UCSD-AML1 (cell line): Measurements from ENCODE around the gene KRI1.
"Not testable (repeated sequence)": the region's sequence is repeated elsewhere in the genome, so short reads cannot be mapped to it uniquely, and the experiment has no call there.

Experiments
- DNase-seq: peaks from one replicate; lab custom pipeline; 2025; ENCODE audit not compliant: unreplicated experiment; lab: John Stamatoyannopoulos, UW

KRI1 gene

DNA sequence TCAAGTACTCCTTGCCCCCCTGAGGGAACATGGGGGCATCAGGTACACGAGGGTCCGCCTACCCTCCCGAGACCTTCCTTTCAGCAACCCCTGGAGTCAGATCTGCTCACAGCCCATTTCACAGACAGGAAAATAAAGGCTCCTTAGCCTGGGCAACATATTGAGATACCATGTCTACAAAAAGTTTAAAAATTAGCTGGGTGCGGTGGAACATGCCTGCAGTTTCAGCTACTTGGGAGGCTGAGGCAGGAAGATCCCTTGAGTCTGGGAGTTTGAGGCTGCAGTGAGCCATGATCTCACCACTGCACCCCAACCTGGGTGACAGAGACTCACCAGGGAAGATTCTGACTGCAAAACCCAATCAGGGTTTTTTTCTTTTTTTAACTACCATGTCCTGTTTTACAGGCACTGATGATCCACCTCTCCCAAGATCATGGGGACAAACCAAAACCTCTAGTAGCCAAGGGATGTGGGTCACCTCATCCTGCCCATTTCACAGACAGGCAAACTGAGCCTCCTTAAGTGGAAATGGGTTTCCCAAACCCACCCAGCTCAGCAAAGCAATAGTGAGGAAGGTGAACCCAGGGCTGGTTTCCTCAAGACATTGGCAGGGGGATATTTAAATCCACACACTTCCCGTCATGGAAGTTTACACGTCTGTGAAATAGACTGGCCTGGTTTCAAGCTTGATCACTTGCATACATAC lies 9.4 kb upstream of the KRI1 start:
- no peak for DNase-seq

DNA sequence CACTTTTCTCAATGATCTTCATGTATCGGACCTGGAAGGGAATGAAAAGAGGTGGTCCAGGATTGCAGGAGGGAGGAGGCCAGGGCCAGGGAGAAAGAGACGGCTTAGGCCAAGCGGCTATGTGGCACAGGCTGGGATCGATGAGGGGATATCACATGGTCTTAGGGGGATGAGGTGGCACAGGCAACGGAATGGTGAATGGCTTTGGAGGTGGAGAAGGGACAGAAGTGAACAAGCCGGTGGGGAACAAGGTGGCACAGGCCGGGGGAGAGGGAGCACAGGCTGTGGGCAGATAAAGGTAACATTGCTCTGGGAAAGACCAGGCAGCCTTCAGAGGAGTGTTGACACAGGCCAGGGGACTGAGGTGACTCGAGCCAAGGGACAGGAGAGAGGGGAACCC lies 8.7 kb upstream of the KRI1 start:
- no peak for DNase-seq

DNA sequence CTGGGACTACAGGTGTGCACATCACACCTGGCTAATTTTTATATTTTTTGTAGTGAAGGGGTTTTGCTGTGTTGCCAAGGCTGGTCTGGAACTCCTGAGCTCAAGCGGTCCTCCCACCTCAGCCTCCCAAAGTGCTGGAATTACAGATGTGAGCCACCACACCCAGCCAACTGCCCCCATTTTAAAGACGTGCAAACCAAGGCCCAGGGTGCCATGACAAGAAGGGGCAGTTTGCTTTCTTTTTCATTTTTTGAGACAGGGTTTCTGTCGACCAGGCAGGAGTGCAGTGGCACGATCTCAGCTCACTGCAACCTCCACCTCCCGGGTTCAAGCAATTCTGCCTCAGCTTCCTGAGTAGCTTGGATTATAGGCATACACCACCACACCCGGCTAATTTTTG lies 8.0 kb upstream of the KRI1 start:
- DNase-seq: not testable (repeated sequence)

DNA sequence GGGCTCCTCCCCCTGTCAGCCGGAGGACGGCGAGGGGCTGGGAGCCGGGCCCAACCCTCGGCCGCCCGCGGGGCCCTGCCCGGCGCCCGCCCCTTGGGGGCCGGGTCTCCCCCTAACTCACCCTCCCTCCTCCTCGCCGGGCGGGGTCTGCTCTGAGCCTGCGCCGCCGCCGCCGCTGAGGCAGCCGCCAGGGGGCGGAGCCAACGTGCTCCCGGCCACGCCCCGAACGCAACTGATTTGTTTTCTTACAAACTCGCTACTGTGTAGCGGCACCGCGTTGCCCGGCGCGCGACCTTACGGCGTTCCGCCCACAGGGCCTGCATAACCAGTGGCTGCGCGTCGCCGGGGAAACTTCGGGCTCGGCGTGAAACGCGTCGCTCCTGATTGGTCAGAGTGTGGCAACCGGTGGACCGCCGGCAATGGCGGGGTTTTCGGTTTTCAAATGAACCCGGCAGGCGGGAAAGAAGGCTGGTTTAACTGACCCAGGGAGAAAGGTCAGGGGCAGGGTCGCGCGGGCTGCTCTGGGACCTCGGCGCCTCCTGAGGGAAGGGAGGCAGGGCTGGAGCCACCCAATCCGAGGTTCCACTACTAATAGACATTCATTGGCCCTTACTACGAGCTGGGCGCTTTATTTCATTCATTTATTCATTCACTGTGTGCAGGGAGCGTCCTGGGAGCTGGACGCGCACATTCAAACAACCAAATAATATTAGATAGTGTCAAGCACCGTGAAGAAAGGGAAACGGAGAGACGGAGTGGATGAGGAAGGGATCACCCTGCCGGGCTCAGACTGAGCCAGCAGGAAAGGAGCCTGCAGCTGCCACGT lies 3.2 kb upstream of the KRI1 start, which contains the start of gene CDKN2D:
CDKN2D (minus strand) TSS at position 154 of the 826 bp plus-strand sequence. CDS start 326 bp downstream, outside the sequence.
- DNase-seq: peak; percentile 100

DNA sequence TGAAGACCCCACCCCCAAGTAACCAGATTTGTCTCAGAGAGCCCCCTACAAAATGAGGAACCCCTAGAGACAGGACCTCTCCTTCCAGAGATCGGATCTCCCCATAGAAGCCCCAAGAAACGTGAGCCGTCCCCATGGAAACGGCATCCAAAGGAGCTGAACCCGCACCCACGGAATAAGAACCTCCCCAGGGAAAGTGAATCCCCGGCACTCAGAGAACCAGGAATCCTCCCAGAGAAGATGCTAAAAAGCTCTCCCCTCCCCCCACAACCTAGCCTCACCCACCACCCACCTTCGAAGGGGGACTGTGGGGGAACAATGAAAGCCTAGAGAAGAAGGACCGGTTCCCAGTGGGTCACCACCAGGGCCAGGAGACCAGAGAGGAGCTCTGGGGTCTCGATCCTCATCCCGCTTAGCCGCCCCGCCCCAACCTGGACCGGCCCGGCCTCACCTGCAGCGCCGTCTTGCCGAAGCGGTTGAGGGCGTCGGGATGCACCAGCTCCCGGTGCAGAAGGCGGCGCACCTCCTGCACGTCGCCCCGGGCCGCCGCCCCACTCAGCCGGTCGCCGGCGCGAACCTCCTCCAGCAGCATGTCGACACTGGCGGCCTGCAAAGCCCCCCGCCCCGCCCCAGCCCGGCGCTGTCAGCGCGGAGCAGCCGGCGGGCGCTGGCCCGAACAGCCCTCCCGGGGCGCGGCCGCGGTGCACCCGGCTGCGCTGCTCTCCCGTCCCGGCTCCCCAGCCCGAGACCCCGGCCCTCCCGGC lies 2.4 kb upstream of the KRI1 start:
- DNase-seq: no peak

DNA sequence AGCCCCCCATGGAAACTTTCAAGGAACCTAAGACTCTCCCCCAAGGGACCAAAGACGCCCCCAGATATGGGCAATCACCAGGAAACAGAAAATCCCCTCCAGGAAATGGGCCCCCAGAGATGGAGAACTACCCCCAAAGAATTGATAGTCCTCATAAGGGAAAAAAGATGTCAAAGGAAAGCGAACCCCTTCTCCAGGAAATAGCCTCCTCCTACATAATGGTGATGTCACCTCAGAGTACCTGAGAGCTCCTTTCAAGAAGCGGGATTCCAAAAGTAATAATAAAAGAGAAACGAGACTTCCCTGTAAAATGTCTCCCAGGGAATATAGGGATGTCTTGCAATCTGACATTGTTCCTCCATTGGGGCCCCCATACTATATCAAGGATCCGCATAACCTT lies 1.8 kb upstream of the KRI1 start:
- no peak for DNase-seq

DNA sequence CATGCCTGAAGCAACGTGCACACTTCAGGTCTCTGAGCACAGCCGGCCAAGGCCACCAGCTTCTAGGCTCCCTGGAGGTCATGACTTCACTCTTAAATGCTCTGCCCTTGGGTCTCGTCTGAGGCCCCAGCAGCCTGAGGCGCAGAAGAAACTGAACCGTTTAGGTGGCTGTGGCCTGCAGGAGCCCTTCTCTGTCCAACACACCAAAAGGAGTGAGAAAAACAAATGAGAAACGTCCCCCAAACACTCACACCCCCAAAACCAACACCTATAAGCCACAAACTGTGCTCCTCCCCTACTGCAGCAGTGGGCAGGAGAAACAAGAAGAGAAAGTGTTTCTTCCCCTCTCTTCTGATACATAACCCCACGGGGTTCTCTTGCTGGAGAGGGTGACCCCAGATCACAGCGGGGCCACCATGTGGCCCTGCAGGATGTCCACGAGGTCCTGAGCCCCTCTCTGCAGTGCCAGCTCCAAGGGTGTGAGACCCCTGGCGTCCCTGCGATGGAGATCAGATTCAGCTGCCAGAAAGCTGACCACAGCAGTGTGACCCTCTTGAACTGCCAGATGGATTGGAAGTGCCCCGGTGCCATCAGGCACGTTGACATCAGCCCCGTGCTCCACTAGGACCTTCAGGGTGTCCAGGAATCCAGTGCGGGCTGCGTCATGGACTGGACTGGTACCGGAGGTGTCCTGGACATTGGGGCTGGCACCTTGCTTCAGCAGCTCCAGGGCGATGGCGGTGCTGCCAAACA lies 1.0 kb upstream of the KRI1 start:
- DNase-seq: peak; percentile 49

DNA sequence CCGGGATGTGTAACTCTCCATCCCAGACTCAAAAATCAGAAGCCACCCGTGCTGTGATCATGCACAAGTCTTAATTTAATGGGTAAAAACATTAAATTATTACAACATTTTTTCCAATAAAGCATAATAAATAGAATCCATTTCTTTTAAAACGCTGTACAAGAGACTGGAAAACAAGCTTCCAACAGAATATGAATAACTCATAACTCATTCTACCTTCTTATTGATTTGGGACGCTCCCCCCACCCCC lies 523 bp upstream of the KRI1 start:
- DNase-seq: no peak

DNA sequence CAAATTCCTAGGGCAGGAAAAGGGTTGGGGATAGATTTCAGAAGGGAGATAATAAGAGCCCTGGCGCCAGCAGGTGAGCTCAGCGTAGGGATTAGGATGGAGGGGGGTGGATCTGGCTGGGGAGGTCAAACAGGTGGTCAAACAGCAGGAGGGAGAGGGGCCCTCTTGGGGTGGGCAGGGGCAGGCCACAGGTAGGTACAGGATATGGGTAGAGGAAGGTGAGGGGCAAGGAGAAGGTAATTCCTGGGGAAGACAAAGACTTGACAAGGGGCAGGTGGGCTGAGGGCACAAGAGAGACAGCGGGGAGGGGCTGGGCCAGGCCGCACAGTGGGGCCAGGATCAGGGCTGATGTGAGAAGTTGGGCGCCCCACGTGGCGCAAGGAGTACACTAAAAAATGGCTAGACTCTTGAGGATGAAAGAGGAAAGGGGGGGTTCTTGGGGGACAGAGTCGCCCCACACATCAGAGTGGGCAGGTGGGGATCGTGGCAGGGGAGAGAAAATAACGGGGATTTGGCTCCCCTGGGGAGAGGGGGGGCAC lies 713 bp downstream of the KRI1 start:
- DNase-seq: peak; percentile 62

DNA sequence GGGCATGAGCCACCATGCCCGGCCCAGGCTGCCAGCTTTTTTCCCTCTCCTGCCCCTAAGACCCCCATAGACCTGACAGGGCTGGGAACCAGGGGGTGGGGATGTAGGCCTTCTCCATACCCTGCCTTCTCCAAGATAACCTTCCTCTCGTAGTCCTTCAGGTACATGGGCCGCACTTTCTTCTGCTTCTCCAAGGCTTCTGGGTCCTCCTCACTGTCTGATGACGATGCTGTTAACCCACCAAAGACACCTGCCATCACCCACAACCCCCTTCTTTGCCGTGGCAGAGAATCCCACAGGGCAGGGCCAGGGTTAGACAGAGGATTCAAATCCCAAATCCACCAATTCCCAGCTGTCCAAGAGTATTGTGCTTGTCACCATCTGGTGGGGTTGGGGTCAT lies 3.2 kb downstream of the KRI1 start:
- DNase-seq: no peak

DNA sequence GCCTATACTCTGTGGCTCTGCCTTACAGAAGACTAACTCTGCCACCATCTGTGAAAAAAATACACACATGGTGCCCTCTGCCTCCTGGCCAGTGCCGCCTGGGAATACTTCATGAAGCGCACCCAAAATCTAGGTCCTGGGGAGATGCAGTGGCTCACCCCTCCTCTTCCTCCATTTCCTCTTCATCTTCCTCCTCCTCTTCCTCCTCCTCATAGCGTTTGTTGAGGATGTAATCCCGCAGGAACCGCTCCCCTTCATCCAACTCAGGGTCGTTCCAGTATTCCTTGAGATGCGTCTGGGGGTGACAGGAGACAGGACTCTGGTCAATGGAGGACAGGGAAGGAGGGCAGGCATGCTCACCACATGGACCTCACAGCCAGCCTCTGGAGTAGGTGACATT lies 5.7 kb downstream of the KRI1 start:
- no peak for DNase-seq

DNA sequence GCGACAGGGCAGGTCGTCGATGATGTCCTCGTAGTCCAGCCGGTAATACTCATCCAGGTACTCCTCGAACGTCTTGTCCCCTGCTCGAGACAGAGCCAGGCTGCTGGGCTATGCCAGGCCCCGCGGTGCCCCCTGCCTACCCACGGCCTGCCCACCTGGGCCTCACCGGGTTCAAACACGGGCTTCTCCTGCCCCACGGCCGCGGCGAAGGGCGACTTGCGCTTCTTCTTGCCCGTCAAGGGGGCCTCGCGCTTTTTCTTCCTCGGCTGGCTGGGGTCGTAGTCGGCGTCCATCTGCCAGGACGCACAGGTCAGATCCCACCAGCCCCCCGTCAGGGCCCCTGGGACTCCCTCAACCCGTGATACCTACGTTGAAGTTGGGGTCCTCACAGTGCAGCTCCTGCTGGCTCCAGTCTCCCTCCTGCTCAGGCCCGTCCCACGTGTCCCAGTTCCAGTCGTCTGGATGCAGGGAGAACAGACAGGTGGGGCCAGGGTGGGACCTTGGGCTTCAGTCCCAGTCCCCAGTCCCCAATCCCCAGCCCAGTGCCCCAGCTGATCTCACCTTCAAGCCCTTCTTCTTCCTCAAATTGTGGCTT lies 8.1 kb downstream of the KRI1 start:
- DNase-seq: no peak

DNA sequence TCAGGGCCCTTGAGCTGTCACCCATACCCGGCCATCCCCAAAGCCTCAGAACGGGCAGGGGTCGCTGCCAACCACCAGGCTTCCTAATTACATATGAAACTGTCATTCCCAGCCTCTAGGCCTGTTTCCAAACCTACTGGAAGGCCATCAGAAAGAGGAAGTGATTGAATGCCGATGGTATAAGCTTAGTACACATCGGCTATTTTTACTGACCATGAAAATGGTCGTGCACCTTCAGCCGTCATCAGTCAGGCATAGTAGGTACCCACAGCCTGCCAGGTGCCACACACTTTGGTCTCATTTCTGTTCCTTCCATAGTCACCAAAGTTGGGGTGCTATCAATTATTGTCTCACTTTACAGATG lies 10.2 kb downstream of the KRI1 start:
- no peak for DNase-seq

DNA sequence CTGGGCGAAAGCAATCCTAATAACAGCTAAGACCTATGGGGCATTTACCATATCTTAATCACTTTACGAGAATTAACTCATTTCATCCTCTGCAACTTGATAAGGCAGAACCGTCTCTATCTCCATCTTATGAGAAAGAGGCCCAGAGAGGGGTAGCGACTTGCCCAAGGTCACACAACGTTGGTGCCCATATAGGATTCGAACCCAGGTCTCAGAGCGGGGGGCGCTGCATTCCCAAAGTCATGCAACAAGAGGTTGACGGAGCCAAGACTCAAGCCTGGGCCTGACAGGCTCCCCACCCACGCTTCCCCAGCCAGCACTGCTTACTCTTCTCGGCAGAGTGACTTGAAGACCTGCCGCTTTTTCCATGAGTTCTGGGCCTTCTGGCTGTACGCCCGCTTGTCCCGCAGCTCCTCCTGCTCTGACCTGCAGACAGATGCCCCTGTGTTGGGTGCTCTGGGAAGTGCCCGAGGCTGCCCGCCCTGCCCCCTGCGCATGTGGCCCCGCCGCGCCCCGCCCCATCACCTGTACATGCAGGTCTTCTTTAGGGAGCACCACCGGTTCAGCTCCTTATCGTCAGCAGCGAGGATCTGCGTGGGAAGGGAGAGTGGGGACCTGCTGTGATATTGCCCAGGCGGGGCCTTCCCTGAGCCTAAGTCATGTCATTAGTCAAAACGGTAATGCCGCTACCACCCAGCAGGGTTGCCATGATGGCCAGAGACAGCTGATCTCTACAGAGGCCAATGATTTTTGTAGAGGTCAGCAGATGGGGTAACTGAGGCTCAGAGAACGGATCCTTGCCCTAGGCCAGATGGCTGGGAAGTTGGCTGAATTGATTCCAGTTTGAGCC lies 10.8 kb downstream of the KRI1 start:
- no peak for DNase-seq

DNA sequence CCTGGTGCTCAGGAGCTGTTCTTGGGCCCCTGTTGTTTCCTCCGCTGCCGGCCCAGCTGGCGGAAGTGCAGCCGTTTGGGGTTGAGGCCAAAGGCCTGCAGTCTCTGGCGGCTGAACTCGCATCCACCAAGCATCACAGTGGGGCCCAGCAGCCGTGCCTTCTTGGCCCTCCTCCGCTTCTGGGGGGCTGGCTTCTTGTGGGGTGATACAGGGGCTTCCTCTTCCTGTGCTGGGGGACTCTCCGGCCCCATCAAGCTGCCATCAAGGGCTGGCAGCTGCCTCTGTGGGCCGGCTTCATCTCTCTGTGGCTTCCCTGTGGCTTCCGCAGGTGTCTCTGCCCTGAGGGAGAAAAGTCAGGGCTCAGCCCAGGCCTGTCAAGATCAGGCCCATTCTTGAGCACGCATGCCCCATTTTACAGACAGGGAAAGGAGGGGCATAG lies 11.8 kb downstream of the KRI1 start:
- peak; percentile 24 for DNase-seq

DNA sequence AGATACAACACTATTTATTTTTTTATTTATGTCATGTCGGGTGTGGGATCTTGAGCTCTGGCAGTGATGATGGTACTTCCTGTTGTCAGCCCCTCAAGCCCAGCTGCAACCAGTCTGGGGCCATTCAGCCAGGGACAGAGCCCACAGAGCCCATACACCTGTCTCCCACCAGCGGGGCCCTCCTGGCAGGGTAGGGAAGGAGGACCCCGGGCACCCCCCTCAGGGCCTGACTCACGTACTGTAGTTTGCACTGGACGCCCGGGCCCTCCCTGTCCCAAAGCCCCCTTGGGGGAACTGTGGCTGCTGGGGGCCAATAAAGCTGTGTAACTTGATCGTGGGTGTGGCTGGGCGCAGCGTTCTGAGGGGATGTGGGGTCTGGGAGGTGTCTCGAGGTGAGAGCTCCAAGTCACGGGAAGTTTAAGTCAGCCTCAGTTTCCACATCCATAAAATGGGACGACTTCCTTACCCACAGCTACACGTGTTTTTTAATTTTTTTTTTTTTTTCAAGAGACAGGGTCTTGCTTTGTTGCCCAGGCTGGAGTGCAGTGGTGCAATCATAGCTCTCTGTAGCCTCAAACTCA lies 12.6 kb downstream of the KRI1 start:
- no peak for DNase-seq

DNA sequence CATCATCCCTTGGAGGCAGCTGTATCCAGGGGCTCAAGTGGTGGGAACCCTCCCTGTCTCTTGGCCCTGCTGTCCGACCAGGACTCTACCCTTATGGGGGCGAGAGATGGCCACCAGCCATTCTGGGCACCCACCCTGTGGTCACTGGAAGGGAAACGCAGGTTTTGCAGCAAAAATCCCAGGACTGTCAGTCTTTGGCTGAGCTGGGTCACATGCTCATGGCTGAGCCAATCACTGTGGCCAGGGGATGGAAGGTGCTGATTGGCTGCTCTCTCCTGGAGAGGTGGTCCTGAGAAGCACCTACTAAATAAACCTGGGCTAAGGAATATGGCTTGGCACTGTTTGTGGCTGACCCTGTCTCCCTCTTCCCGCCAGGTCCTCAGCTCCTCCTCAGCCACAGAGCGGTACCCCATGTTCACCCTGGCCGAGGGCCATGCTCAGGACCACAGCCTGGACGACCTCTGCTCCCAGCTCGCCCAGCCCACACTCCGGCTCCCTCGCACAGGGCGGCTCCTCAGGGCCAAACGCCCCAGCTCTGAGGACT lies 13.2 kb downstream of the KRI1 start:
- DNase-seq: no peak

DNA sequence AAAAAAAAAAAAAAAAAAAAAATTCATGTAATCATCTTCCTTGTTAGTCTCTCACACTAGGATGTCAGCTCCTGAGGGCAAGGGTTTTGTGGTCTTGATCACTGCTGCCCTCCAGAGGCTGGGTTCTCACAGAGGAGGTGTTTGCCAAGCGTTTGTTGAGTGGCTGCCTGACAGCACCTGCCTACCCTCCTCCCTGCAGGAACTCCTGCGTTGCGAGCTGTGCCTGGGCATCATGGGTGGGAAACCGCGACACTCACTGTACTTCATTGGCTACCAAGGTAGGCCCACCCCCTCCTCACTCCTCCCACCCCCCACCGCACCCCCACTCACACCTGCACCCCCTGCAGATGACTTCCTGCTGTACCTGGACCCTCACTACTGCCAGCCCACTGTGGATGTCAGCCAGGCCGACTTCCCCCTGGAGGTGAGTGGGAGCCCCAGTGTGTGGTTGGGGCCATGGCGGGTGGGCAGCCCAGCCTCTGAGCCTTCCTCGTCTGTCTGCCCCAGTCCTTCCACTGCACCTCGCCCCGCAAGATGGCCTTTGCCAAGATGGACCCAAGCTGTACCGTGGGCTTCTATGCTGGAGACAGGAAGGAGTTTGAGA lies 14.0 kb downstream of the KRI1 start:
- DNase-seq: peak; percentile 44

DNA sequence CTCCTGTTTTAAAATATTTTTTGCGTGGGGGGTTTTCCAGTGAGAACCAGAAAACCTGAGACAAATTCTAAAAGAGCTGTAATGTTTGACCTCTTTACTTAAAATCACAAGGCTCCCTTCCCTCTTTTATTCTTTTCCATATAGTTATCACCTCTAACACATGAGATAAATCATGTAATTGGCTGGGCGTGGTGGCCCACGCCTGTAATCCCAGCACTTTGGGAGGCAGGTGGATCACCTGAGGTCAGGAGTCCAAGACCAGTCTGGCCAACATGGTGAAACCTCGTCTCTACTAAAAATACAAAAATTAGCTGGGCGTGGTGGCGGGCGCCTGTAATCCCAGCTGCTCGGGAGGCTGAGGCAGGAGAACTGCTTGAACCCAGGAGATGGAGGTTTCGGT lies 14.8 kb downstream of the KRI1 start:
- DNase-seq: not testable (repeated sequence)
